ENCODE measurements around the gene KRTAP10-2.

- TF ChIP-seq CTCF (IDR thresholded peaks at IDR 0.05) (no peak), POLR2A (IDR thresholded peaks at IDR 0.05; ENCODE audit: low read depth) (no peak)
Measured at GRCh38 chr21:44527983-44528633, 23.2 kb downstream of the KRTAP10-2 start.

Data from esophagus muscularis mucosa (tissue), 3 donors.